HTR-8/SVneo (cell line): ENCODE results near the gene ST6GALNAC5.
"Not testable (repeated sequence)": the region's sequence is repeated elsewhere in the genome, so short reads cannot be mapped to it uniquely, and the experiment has no call there.

Source experiments
- DNase-seq: peaks from one replicate; pipeline ENCODE4 v3.0.0; 2011; ENCODE audit warnings: low spot score, mixed read lengths; ENCODE audit not compliant: insufficient read length
- FAIRE-seq: peaks from 2 replicates; lab custom pipeline; 2011; peaks lifted over from hg19 to GRCh38; lab: Jason Lieb, UNC

ST6GALNAC5 gene

DNA sequence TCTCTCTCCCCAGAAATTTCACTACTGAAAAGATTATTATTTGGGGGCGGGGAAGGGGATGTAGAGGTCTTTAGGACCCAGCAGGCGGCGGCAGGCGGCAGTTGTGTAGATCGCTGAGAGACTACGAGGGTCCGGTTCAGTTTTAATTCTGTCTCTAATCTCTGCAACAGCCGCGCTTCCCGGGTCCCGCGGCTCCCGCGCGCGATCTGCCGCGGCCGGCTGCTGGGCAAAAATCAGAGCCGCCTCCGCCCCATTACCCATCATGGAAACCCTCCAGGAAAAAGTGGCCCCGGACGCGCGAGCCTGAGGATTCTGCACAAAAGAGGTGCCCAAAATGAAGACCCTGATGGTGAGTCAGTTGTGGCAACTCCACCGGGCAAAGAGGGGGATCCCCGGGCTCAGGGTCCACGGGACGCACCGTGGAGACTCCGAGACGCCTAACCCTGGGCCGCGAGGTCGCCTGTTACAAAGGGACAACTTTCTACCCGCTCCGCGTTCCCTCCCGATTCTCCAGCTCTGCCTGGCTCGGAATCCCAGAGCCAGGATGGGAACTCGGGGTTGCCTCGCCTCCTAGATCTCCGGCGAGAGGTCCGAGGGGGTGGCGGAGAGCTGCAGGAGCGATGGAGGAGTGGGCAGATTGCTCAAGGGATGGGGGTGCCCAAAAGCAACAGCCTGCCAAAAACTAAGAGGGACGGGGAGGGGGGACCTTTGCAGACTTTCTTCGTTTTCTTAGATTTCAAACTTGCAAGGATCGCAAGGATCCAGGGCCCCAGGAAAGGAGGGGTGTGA is at the start of gene ST6GALNAC5:
Gene ST6GALNAC5 (plus strand): TSS at position 139 of the 789 bp plus-strand sequence.
- DNase-seq (peak; percentile 27), FAIRE-seq (no peak)

DNA sequence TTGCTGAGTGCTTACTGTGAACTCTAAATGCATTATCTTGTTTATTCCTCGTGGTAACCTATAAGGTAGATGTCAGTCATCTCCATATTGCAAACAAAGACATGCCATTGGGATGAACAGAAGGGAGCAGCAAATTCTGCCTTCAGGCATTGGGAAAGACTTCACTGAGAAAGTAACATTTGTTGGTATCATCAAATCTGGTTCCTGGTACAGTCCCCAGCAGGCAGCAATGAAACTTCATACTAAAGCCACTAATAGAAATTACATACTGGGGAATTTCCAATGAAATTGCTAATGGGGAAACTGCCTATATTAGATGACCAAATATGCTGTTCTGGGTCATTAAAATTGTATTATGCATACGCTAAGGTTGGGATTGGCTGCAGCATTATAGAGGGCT is 47.3 kb upstream of the ST6GALNAC5 start:
- FAIRE-seq: no peak
- DNase-seq: no peak

DNA sequence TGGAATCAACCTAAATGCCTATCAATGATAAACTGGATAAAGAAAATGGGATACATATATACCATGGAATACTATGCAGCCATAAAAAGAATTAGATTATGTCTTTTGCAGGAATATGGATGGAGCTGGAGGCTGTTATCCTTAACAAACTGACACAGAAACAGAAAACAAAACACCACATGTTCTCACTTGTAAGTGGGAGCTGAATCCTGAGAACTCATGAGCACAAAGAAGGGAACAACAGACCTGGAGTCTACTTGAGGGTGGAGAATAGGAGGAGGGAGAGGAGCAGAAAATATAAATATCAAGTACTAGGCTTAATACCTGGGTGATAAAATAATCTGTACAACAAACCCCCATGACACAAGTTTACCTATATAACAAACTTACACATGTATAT is 44.3 kb upstream of the ST6GALNAC5 start:
- not testable (repeated sequence) for DNase-seq, FAIRE-seq

DNA sequence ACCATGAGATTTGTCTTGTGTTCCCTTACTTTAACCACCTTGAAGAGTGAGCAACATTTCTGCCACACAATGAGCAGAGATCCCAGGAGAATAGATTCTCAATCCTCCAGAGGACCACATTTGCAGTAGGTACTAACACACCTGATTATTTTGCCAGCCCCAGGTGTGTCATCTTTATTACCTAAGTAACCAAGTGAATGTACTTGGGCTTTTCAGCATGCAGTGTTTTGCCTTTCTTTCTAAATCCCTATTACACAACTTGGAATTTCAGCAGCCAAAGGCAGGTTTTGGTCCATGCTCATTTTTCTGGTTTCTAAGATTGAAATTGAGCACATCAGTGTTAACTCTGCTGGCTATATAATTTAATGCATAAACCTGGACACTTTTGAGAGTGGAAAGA is 43.2 kb upstream of the ST6GALNAC5 start:
- DNase-seq: no peak
- FAIRE-seq: no peak

DNA sequence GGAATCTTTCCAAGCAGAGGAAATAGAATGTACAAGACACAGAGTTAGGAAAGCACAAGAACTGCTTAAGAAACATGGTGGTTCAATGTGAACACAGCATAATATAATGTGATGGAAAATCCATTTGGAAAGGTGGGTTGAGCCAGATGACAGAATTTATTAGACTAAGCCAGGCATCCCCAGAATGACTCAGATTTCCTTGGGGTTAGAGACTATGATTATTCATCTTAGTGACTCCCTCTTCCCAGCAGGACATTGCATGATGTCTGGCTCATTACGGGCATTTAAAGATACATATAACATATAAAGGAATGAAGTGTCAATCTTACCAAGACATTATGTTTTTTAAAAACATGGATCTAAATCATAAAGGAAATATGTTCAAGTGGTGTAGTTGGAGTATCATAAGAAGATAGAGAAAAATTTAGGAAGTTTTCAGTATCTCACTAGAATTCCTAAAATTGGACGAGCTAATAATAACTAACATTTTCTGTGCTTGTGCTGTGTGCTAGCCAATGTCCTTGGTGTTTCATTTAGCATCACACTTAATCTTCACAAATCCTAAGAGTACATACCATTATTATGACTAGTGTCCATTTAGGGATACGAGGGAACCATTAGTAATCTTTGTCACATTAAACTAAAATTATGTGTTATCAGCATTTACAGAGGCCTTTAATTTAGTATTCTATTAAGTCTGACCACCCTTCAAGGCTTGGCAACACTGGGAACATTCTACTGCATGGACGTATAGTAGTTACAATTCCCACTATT is 41.0 kb upstream of the ST6GALNAC5 start:
- no peak for DNase-seq
- no peak for FAIRE-seq

DNA sequence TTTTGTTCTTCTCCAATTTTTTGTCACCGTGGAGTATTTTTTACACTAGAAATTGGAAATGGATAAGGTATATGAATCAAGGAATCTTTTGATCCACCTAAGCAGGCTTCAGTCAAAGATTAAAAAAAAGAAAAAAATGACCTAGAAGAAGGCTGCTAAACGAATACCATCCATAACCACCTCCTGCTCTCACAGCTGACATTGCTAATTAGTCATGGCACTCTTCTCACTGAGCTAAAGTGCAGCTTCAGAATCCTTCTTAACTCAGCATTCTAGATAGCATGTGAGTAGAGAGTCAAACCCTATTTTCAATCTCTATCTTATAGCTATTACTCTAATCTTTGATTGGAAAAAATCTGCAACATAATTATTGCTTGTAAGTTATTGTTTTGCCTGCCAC is 40.2 kb upstream of the ST6GALNAC5 start:
- FAIRE-seq: no peak
- no peak for DNase-seq

DNA sequence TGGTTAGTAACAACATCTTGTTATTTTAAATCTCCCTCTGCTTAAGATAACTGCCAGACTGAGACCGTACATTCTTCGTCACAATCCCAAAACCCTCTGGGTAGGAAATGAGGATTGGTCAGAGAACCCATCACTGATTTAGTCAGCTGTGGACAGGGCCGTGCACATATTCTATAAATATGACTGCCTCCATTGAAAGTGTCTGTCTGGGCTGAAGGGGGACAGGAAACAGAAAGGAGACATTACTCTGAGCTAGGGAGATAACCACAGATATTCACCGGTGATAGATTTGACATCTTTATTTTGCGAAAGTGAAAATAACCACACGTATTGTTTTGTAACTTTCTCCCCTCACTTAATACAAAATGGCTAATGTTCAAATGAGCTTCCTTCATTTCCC is 36.9 kb upstream of the ST6GALNAC5 start:
- no peak for FAIRE-seq
- no peak for DNase-seq

DNA sequence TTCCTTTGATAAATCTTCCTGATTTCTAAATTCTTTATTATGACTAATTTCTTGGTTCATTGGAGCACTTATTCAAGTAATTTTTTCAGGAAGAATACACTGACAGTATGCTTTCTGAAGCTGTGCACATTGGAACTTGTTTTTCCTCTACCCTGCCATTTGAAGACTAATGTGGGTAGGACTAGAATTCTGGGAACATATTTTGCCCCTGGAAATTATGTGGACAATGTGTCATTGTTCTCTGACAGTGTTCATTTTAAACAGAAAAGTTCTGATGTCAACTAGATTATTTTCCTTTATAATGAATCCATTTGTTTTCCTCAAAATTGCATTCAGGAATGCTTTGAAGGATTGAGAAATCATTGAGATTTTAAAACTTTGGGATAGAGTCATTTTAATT is 34.8 kb upstream of the ST6GALNAC5 start:
- DNase-seq: no peak
- FAIRE-seq: no peak

DNA sequence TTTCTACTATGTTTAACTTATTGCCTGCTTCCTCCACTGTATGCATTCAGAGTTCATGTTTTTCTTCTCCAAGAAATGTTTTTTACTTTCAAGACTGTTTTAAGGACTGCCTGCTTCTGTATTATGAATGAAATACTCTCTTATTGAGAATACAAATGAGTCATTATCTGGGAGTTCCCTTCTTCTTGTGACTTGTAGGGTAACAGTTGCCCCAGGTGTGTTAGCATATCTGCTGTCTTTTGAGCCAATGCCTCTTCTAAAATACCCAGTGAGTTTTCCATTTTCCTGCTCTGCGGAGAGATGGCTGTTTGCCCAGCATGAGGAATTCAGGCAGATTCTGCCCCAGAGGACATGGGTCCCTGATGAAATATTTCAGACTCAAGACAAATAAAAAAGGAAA is 34.1 kb upstream of the ST6GALNAC5 start:
- FAIRE-seq (no peak), DNase-seq (no peak)

DNA sequence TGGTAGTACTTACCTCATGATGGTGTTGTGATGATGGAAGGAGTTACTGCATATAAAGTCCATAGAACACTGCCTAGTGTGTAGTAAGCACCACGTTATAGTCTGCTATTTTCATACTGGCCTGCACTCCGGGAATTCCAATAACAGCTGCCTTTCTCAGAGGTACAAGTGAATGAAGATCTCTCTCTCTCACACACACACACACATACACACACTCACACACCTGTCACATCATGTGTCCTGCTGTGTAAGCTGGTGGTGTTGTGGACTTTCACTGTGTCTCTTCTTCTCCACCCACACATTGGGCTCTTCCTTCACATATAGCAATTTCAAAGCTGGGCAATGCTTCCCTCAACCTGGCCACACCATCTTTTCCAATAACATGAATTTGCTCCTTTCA is 33.4 kb upstream of the ST6GALNAC5 start:
- DNase-seq: no peak
- no peak for FAIRE-seq

DNA sequence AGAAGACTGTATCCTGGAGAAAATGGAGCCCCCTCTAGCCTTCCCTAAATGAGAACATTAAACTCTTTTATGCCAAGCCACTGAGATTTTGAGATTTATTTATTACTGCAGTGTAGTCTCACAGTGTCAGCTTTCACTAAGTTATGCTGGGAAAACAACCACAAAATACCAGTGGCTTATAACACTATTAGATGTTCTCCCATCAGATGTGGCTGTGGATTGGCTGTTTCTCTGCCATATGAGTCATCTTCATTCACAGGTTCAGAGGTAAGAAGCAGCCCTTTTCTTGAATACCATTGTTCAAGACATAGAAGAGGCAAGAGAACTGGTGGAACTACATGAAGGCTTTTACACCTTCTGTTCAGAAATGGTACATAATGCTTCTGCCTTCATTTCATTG is 32.1 kb upstream of the ST6GALNAC5 start:
- no peak for DNase-seq

DNA sequence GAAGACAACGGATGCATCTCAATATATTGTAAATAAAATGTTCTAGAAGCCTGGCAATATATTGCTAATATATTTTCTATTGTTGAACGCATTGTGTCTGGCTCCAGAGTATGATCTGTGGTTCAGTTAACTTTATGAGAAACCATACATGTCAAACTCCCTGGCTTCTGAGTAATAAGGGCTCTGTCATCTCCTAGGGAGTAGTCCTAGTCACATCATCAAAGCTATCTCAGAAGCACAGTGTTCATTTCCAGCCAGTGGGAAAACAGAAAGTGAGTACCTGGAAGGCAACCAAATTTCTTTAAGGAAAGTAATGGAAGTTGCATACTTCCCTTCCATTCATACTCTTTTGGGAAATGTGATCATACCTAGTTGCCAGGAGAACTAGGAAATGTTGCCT is 27.0 kb upstream of the ST6GALNAC5 start:
- FAIRE-seq: no peak

More for the DNA sequence above, 32.1 kb upstream of the ST6GALNAC5 start:
- FAIRE-seq: no peak

DNA sequence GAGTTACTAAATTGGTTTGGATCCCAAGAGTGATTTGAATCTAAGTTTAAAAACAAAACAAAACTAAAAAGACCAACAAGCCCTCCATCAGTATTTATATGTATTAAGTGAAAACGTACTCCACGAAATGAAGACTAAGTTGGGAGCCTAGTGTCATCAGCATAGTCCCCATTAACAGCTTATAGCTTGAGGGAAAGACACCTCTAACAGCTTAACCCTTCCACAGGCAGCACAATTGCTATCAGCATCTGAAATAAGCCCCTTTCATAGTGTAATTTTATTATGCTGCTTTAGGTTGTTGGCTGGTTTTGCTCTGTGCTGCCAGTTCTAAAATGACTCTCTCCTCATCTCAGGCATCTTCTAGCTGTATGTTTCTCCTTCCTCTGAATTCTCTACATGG is 25.8 kb upstream of the ST6GALNAC5 start:
- FAIRE-seq (no peak), DNase-seq (no peak)

More for the DNA sequence above, 27.0 kb upstream of the ST6GALNAC5 start:
- no peak for DNase-seq

DNA sequence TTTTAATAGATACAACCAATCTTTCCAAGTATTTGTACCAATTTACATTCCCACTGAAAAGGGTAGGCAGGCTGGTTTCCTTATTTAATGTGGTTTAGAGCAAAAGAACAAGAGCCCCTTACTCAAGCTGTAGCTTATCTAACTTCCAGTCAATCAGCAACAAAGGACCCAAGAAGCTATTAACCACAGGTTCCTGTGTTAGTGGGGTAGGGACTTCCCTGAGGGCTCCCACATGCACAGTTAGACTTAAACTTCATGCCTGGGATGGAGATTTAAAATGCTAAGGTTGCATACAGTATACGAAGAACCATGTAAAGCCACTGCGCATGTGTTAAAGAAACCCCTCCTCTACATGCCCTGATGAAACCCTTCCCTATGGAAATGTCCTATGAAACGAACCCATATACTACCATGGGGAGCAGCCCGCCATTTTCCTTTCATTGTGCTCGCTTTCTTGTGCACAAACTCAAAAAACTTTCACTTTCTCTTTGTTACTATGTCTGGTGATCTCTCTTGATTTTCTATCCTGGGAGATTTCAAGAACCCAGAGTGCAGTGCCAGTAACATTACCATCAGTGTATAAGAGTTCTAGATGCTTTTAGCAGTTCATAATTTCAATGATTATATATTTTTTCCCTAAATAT is 23.3 kb upstream of the ST6GALNAC5 start:
- DNase-seq: no peak

DNA sequence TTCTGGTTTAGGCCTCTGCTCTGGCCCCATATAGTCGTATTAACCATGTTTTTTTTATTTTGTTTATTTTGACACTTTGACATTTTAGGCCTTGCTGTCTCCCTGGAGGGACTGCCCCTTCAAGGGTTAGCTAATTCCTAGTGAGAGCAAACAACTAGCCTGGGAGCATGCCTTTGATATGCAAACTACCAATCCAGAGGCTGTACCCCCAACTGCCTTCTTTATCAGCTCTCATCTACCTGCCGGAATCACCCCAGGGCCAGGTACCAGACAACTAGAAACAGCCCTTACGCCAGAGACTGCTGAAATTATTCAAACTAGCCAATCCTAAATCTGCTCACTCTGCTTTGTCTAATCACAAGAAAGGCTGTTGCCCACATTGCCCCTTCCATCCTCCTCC is 13.0 kb upstream of the ST6GALNAC5 start:
- no peak for FAIRE-seq
- DNase-seq: no peak

More for the DNA sequence above, 23.3 kb upstream of the ST6GALNAC5 start:
- no peak for FAIRE-seq

DNA sequence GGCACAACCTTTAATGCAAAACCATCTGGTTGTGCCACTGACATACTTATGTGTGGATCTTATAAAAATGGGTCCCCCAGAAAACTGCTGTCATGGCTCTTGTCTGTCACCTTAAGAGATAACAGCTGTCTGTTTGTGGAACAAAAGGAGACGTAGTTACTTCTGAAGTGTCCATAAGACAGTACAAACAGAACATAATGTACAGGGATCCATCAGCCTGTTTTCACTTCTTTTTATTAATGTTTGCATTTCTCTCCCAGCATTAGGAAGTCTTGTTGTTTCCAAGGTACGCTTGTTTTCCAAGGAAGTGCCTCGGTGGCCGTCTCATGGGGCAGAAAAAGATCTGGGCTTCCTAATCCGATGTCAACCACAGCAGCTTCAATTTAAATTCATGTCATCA is 11.2 kb upstream of the ST6GALNAC5 start:
- no peak for DNase-seq
- no peak for FAIRE-seq

DNA sequence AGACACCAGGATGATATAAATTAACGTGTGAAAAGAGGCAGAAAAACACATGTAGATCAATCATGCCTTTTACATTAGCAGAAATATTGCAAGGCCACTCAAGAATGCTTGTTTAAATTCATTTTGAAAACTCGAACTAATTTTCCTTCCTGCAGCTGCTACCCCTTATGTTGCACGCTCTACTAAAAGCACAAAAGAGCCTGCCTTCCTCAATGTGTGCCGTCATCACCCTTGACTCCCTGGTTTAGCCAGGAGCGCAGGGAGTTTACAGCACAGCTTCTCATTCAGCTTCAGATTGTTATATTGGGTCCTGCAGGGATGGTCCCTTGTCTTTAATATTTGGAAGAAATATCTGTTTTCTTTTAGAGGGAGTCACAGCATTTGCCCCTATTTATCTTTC is 10.1 kb upstream of the ST6GALNAC5 start:
- DNase-seq: no peak
- FAIRE-seq: no peak

DNA sequence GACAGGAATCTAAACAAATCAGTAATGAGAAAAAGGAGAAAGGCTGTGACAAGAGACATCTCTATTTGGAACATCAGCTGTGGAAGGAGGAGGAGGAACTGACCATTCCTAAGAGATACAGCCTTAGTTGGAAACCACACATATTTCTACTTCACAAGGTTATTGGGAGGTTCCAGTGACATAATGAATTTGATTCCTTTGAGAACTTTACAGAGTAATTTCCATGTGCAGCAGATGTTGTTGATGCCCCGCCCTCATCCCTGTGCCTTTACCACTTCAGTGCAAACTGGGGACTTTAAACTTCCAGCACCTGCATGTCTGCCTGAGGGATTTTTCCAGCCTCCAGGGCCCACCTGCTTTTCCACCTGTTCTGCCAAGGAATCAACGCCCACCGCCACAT is 9.3 kb upstream of the ST6GALNAC5 start:
- DNase-seq (no peak), FAIRE-seq (no peak)

DNA sequence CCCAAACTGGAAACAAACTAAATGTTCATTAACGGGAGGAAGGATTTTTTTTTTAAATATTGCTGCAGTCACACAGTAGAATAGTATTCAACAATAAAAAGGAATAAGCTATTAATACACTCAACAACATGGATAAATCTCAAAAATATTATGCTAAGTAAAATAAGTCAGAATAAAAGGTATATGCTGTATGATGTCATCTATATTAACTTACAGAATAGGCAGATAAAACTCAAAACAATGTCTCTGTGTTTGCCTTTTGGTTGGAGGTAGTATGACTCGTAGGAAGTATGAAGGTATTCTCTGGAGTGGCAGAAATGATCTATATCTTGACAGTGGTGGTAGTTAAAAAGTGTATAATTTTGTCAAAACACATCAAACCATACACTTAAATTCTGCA is 6.1 kb upstream of the ST6GALNAC5 start:
- no peak for FAIRE-seq
- no peak for DNase-seq

DNA sequence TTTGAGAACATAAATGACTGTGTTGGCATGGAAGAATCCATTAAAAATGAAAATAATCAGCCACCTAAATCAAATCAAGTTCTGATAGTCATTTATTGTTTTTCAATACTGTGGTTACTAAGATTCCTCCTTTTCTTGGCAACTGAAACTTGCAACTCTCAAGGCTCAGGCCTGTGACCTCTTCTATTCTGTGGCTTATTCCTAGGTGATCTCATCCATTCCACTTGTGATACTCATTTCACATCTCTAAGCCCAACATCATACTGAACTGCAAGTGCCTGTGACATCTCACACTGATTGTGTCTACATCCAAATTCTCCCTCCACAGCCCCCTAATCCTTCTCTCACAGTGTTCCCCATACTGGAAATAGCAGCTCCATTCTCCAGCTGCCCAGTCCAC is 4.8 kb upstream of the ST6GALNAC5 start:
- no peak for FAIRE-seq
- no peak for DNase-seq

DNA sequence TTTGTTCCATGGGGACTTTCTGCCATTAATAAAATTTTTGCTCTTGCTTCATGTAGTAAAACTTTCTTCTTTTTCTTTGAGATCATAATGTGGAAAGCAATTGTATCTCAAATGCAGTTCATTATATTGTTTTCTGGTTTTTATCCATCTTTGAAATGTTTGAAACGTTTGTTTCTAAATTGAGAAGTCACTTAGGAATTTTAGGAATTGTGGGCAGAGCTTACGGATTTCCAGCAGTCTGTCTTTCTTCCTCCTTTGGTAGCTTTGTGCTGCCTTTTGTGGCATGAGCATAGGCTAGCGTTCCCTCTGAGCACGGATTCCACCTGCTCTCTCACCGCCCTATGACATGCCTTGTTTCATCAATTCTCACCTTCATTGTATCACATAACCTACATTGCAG is 2.9 kb upstream of the ST6GALNAC5 start:
- DNase-seq (no peak), FAIRE-seq (no peak)
